CD4-positive, alpha-beta T cell treated with Interleukin-17A for 4 hours (primary cell): ENCODE measurements around the gene ALPK3.

Experiments
- DNase-seq: peaks from one replicate; pipeline ENCODE4 v3.0.0-alpha.2; 2020; ENCODE audit warnings: mixed read lengths

ALPK3 gene

GRCh38 chr15:84800365-84800806 lies 16.8 kb upstream of the ALPK3 start:
- no peak for DNase-seq

- no peak for DNase-seq
Observed at GRCh38 chr15:84804005-84804900, 12.9 kb upstream of the ALPK3 start.

DNA sequence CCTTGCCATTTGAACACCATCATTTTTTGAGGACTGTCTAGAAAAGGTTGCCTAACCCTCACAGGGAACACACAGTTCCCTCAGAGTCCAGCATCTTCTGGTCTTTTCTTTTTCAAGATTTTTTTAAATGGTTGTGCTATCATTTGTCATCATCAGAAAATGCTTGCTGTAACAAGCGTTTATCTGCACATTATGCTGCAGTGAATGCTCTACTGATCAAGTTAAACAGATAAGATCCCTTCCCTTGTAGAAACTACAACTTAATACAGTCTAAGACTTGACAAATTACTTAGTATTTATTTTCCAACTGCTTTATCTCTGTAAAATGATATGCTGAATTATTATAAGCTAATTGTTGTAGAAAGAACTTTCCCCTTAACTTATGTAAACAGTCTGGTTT lies 11.9 kb upstream of the ALPK3 start:
- DNase-seq = no peak

GRCh38 chr15:84807228-84807627 lies 9.9 kb upstream of the ALPK3 start:
- no peak for DNase-seq

DNA sequence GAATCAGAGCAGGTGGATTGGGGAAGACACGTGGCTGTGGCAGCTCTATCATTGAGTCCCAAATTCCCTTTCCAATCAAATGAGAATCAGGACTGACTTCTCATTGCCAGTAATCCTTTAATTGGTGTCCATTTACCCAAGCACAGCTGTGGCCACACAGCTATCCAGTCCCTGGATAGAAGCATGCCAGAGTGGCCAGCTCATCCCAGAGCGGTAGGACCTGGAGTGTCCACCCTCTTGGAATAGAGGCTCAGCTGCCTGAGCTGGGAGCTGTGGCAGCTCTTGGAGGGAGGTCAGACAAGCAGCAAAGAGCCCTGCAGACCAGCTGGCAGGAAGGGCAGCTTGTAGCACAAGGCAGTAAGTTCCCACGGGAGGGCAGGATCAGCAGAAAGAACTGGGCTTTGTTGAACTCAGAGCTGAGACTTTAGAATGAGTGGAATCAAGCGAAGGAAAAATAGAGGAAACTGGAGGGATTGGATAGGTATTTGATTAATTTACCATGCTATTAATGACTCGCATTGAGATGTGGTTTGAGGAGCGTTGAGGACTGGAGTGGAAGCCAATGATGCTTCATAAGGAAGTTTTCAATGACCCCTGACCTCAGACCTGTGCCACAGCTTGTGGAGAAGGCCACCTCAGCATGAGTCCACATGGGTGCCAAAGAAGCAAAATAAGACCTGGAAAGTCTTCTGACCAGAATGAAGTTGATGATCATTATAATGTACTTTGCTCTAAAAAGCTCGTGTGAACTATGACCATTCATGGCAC lies 6.9 kb upstream of the ALPK3 start:
- DNase-seq = no peak

- DNase-seq = no peak
Observed at GRCh38 chr15:84811151-84811550, 6.0 kb upstream of the ALPK3 start.

GRCh38 chr15:84811828-84812227 lies 5.3 kb upstream of the ALPK3 start:
- DNase-seq = no peak

DNA sequence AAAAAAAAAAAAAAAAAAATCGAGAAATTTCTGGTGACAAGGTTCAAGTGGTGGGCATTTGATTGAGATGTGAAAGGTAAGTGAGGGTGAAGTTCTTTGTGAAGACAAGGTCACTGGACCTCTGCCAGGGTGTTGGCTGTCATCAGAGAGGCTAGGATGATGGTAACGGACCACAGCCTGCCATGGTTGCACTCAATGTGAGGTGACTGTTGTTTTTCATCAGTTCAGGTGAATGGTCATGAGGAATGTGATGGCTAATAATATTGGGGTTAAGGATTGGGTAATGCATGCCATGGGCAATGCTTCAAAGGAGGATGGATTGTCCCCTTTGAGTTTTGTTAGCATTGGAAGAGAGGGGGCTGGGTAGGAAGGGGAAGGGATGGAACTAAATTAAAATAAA lies 4.3 kb upstream of the ALPK3 start:
- DNase-seq = no peak

- DNase-seq = no peak
Observed at GRCh38 chr15:84813435-84813834, 3.7 kb upstream of the ALPK3 start.

GRCh38 chr15:84813931-84814330 lies 3.2 kb upstream of the ALPK3 start:
- DNase-seq = no peak

DNA sequence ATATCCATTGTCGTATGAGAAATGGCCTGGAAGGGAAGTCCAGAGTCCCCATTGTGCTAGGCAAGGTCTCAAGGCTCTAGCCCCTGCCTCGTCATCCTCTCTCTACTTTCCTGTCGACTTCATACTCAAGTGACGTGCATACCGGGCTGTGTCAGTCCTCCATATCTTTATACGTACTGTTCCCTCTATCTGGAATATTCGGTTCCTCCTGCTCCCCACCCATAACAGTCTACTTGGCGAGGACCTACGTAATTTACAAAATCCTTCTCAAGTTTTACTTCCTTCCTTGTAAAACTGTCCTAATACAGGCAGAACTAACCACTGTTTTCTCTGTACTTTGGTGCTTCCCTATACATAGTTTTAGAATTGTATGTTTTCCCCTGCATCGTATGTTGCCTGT lies 2.2 kb upstream of the ALPK3 start:
- no peak for DNase-seq

- DNase-seq = no peak
Observed at GRCh38 chr15:84817466-84818081, 418 bp downstream of the ALPK3 start.

DNA sequence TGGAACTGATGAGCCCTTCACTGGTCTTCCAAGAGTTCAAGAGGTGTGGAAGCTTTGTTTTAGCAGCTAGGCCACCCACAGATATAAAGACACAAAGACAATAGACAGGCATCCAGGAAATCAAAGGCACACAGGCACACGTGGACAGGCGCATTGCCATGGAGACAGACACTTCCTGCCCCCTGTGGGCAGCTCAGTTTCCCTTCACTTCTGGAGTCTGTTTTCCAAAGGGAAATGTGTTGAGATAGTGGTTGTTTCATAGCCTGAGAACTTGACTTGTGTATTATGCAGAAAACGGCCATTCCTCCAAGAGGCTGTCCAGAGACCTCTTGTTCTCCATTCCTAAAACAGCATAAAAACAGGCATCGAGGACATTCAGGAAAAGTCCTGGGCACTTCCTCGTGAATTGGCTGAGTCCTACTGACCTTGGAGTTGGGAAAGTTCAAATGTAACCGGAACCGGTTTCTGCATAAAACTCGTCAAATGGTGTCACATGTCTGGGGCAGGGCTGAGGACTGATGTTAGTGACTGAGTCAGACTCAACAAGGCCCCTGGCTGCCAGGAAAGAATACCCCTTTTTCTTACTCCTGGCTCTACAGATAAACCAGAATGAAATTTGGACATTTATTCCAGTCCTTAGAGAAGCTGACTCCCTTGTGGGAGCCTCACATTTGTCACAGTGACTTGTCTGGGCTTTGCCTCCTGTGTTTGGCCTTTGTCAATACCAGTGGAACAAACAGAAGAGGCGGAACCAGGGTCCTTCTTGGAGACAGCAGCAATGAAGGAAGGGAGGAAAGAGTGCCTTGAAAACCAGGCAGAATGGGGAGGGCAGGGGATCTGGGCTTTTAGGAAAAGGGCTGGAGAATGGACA lies 1.3 kb downstream of the ALPK3 start:
- DNase-seq = peak; percentile 9

- DNase-seq = no peak
Observed at GRCh38 chr15:84819291-84819768, 2.2 kb downstream of the ALPK3 start.

GRCh38 chr15:84819791-84820190 lies 2.6 kb downstream of the ALPK3 start:
- no peak for DNase-seq

DNA sequence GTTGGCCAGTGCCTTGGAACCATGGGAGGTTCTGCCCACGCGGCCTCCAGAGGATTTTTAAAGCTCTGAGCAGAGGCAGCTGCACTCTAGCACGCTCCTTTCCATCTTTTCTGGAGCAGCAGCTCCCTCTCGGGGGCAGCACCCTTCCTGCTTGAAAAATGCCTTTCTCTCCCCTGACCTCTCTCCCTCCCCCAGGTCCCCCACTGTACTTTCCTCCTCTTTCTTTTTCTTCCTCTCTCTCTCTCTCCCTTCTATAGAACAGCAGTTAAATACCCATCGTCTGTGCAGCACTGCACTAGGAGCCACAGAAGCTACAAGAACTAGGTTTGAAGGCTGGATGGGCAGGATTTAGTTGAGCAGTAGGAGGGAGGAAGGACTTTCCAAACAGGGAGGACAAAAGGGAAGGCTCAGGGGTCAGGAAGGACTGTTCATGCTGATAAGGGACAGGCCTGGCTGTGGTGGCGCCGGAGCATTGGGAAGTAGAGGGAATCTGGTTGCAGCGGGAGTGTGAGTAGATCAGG lies 4.4 kb downstream of the ALPK3 start:
- peak; percentile 15 for DNase-seq

GRCh38 chr15:84822653-84823281 lies 5.6 kb downstream of the ALPK3 start:
- no peak for DNase-seq

GRCh38 chr15:84823282-84823878 lies 6.2 kb downstream of the ALPK3 start:
- no peak for DNase-seq

DNA sequence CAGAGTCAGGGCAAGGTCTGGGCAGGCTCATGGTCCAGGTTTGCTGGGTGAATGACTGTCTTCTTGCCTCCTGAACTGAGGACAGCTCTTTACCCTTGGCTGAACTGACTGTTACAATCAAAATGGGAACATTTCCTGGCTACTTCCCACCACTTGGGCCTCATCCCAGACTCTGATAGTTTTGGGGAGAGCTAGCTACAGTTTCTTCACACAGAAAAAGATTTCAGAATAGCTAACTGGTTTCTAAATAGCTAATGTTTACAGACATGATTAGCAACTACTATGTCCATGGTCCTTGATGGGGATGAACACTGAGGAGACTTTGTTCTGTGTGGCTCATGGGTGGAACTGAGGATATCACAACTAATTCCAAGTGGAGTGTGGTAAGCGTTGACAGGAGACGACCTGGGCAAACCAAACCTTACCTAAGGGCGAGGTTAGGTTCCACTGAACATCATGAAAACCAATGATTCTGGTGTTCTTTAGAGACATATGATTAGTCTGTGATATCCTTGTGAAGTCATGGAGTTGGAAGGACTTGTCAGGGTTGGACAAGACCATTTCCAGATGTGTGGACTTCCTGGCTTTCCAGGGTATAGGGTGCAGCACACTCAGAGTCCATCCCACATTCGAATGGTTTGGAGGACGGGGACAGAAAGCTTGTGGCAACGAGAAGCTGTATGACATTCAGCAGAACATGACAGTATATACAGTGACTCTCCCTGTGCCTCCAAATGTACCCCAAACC lies 7.3 kb downstream of the ALPK3 start:
- DNase-seq = no peak

DNA sequence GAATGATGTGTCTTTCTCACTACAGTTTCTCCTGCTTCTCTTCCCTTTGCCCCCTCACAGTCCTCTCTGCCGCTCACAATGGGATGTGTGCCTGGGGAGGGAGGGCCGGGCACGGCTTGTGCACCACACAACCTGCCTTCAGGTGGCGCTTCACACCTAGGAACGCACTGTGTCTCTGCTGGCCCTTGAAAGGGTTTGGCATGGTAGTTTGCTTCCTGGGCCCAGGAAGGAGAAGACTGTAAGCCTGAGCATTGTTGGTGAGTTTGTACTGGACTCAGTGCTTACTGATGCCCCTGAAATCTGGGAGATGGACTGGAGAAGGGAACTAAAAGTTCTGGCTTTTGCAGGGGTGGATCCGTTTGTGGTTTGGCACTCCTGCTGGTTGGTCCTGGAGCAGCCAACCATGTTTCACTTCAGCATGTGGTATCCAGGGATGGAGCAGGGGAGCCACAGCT lies 9.2 kb downstream of the ALPK3 start:
- no peak for DNase-seq
